GM12878 (cell line): Measurements from ENCODE around the gene RUNX3. TPM values are rescaled to one million over a fixed set of nuclear protein-coding genes. Genes with fewer than 3 reads are reported as not detected.

Experiments
- ATAC-seq: fragments of 200-7000 bp; cut with Tn5 transposase; 3 replicates; pipeline ENCODE4 v1.9.1; 2020; ENCODE audit warnings: mild to moderate bottlenecking, moderate library complexity
- BruUV-seq: library from RNA; stranded (reverse); fragments of 400-500 nt; replicated peaks from 2 replicates; lab custom pipeline; 2021; lab: Mats Ljungman, UMichigan
- CTCF ChIA-PET: fragments of 300-600 bp; sonication (Branson Sonifier 250); formaldehyde crosslinking; extraction: SDS; loops from one replicate; lab custom pipeline; 2021; ENCODE audit warnings: inconsistent platforms; lab: Yijun Ruan, JAX
- POLR2A ChIA-PET: fragments of 350-600 bp; formaldehyde crosslinking; extraction: SDS; loops from one replicate; lab custom pipeline; 2021; ENCODE audit warnings: inconsistent platforms; lab: Charles Lee
- RAD21 ChIA-PET: fragments of 300-600 bp; sonication (Branson Sonifier 250); formaldehyde crosslinking; loops from one replicate; lab custom pipeline; 2023; ENCODE audit warnings: antibody characterized with exemption; ENCODE audit not compliant: unreplicated experiment; lab: Charles Lee
- SMC1A ChIA-PET: fragments of 300-600 bp; sonication (Branson Sonifier 250); formaldehyde crosslinking; loops from one replicate; lab custom pipeline; 2023; ENCODE audit not compliant: unreplicated experiment, uncharacterized antibody; lab: Charles Lee
- DNase-seq: peaks from one replicate; pipeline ENCODE4 v3.0.0-alpha.2; 2011; ENCODE audit warnings: low read depth, low spot score
- FAIRE-seq: peaks from 3 replicates; lab custom pipeline; 2011; peaks lifted over from hg19 to GRCh38; lab: Jason Lieb, UNC
- H2AFZ ChIP-seq: 2 replicates; pipeline ENCODE4 v1.6.0; 2011; ENCODE audit warnings: low read depth, low read length, control low read depth; ENCODE audit not compliant: control insufficient read depth
- H3K27ac ChIP-seq: 2 replicates; pipeline ENCODE4 v1.5.1; 2011; ENCODE audit warnings: control low read depth; ENCODE audit not compliant: control insufficient read depth, insufficient read depth
- H3K27me3 ChIP-seq, 2 experiments: replicated peaks in 1 of 2; 2 replicates each; pipeline versions ENCODE4 v1.6.0 to v1.6.1; 2011; ENCODE audit warnings: low read length in 1 of 2; ENCODE audit not compliant: control insufficient read depth in 2 of 2, insufficient read depth in 2 of 2
- H3K36me3 ChIP-seq, 2 experiments: 2 replicates each; pipeline ENCODE4 v1.5.1; 2011; ENCODE audit warnings: low read length in 1 of 2; ENCODE audit not compliant: control insufficient read depth in 2 of 2, insufficient read depth in 2 of 2
- H3K4me1 ChIP-seq: 2 replicates; pipeline ENCODE4 v1.6.1; 2011; ENCODE audit warnings: mild to moderate bottlenecking, low read length, moderate library complexity, mixed read lengths; ENCODE audit not compliant: control insufficient read depth, insufficient read depth
- H3K4me2 ChIP-seq: 2 replicates; pipeline ENCODE4 v1.6.0; 2011; ENCODE audit warnings: control low read depth; ENCODE audit not compliant: control insufficient read depth, insufficient read depth
- H3K4me3 ChIP-seq: fragments of 200-600 bp; sonication (generic); 2 replicates; pipeline ENCODE4 v1.5.1; 2016
- H3K79me2 ChIP-seq: 2 replicates; pipeline ENCODE4 v1.6.0; 2011; ENCODE audit warnings: low read length; ENCODE audit not compliant: control insufficient read depth, insufficient read depth
- H3K9ac ChIP-seq: 2 replicates; pipeline ENCODE4 v1.8.0; 2011; ENCODE audit warnings: low read length, control low read depth, mixed read lengths; ENCODE audit not compliant: control insufficient read depth, insufficient read depth
- H3K9me3 ChIP-seq: replicated peaks from 3 replicates; pipeline ENCODE4 v1.5.1; 2011; ENCODE audit warnings: mild to moderate bottlenecking, low read length; ENCODE audit not compliant: control insufficient read depth, insufficient read depth
- H4K20me1 ChIP-seq: 2 replicates; pipeline ENCODE4 v1.6.0; 2011; ENCODE audit not compliant: control insufficient read depth, insufficient read depth
- BACH1 ChIP-seq: fragments of 450-650 bp; IDR thresholded peaks from 2 replicates; pipeline ENCODE4 v1.6.1; 2017; ENCODE audit warnings: mild to moderate bottlenecking, borderline replicate concordance
- EED ChIP-seq: sonication (generic); IDR thresholded peaks from 2 replicates; pipeline ENCODE4 v1.6.1; 2016; ENCODE audit warnings: antibody characterized with exemption, low read depth
- ETV6 ChIP-seq, 2 experiments: fragments of 450-650 bp in 1 of 2; IDR thresholded peaks in 1 of 2; conservative IDR thresholded peaks in 1 of 2; 2 replicates each; pipeline ENCODE4 v1.6.1; 2014; ENCODE audit warnings: antibody characterized with exemption in 1 of 2, borderline replicate concordance in 1 of 2, low read depth in 1 of 2, mild to moderate bottlenecking in 1 of 2, moderate library complexity in 1 of 2
- POLR2AphosphoS5 ChIP-seq: IDR thresholded peaks from 2 replicates; pipeline ENCODE4 v1.6.1; 2011; ENCODE audit warnings: mild to moderate bottlenecking, low read length, inconsistent platforms
- RAD51 ChIP-seq: fragments of 450-650 bp; IDR thresholded peaks from 2 replicates; pipeline ENCODE4 v1.6.1; 2016; ENCODE audit warnings: moderate library complexity, mild to moderate bottlenecking, inconsistent platforms
- SMC3 ChIP-seq: IDR thresholded peaks from 2 replicates; pipeline ENCODE4 v1.6.1; 2011; ENCODE audit warnings: low read length, improper control_type of control experiment, borderline replicate concordance
- ZNF274 ChIP-seq: IDR thresholded peaks from one replicate; pipeline ENCODE4 v1.8.0; 2011; ENCODE audit not compliant: insufficient read length, insufficient read depth
- WGBS: methylation state at CpG from one replicate; pipeline ENCODE4 v1.1.6; 2016; ENCODE audit warnings: low lambda C conversion rate; ENCODE audit not compliant: insufficient replicate concordance, insufficient coverage; ENCODE audit errors: missing lambda C conversion rate; 5-methylcytosine and 5-hydroxymethylcytosine counted together
- in situ Hi-C: fragments of 300-500 bp; cut with MboI; formaldehyde crosslinking; loops from 9 replicates; pipeline ENCODE4 v1.14.3; 2018; ENCODE audit warnings: mixed read lengths
- intact Hi-C: fragments of 100-400 bp; cut with micrococcal nuclease; formaldehyde crosslinking; loops from one replicate; pipeline ENCODE4 v1.14.2; 2022; ENCODE audit not compliant: unreplicated experiment
- polyA plus RNA-seq, 11 experiments: library from polyadenylated mRNA; depleted of rRNA in 4 of 11; unstranded in 6 of 11; stranded (reverse) in 5 of 11; fragments of >200 nt; fragmentation: Nextera tagmentation in 4 of 11; fragmentation: Illumina TruSeq in 1 of 11; extraction: Ambion mirVana in 4 of 11; extraction: Trizol in 1 of 11; gene quantifications; 1 replicate in 1 of 11; 2 replicates in 10 of 11; pipeline versions ENCODE4 v1.2.1 to v1.2.3, GENCODE V29; 2011 to 2016; ENCODE audit warnings: inconsistent platforms in 2 of 11, missing spikeins in 2 of 11, low read depth in 1 of 11
- total RNA-seq, 4 experiments: library from RNA; depleted of rRNA in 3 of 4; stranded (reverse); fragments of >200 nt in 3 of 4; fragmentation: Illumina TruSeq in 1 of 4; extraction: Trizol in 1 of 4; gene quantifications; 2 replicates each; pipeline versions ENCODE4 v1.2.1 to v1.2.3, GENCODE V29; 2013 to 2021
- TF ChIP-seq, protein P1 (sequence below): fragments of 450-650 bp; IDR thresholded peaks from 2 replicates; pipeline ENCODE4 v1.6.1; 2016; ENCODE audit warnings: mild to moderate bottlenecking

Gene RUNX3
- total and polyA plus RNA-seq, 10 of the 15 experiments (the other 5 are each of a cell fraction or from before 2014, with no cell fraction given): 19.0 to 151 (median 31.4) TPM

DNA sequence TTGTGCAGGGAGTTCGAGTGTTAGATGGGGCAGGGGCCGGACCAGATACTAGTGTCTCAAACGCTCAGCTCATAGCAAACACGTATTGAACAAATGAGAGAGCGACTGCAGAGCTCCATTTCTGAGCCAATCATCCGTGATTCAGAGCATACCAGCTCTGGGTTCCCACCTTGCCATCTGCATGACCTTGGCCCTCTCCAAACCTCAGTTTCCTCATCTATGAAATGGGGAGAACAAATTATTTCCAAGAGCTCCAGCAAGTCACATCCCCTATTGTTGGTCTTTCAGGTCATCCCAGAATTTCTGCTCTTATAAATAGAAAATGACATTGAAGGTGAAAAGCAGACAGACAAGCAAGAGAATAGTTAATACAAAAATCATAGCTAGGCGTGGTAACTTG, 10.2 kb upstream of the RUNX3 start:
- DNase-seq: no peak
- Histone ChIP-seq H3K79me2 (peaks cover 94% of the 10 kb centered on the region), H3K27ac (no peak overlapping the region), H3K4me1 (peaks cover 30% of the 10 kb centered on the region), H3K4me2 (no peak overlapping the region), H3K27me3 (no peaks in the 10 kb centered on the region), H3K9ac (no peak overlapping the region), H3K4me3 (no peak overlapping the region), H2AFZ (no peak overlapping the region)
- RAD21 ChIA-PET: interaction anchor here (0.6 to 1.8 kb wide), 6 partner anchors 10 to 106 kb away, joined by 3 to 8 read pairs (median 3); partner anchors contain the start of gene RUNX3
- 85% methylated on average over 7 of the region's 7 CpGs for WGBS
- BruUV-seq: no TSS peak
- FAIRE-seq: no peak
- in situ Hi-C loops: no loop called here
- ATAC-seq: no peak
- TF ChIP-seq POLR2AphosphoS5 (0 out of 2 replicates have a peak, but pooled peaks have one; percentile 19), ETV6 (conservative IDR thresholded peaks at IDR 0.05 in 1 of 2, IDR thresholded peaks at IDR 0.05 in 1 of 2; ENCODE audit: borderline replicate concordance in 1 of 2, low read depth in 1 of 2) (no peak)
- TF ChIP-seq, all 136 proteins: peak for 1
- ChIA-PET CTCF (interaction anchor here (1.0 to 2.2 kb wide), 5 partner anchors 8 to 159 kb away, joined by 3 to 7 read pairs (median 4); partner anchors contain the start of gene RUNX3), SMC1A (interaction anchor here (1.0 to 23.9 kb wide), 4 partner anchors 10 to 159 kb away, joined by 3 to 391 read pairs (median 9); partner anchors contain the start of gene RUNX3), POLR2A (interaction anchor here (0.8 to 2.5 kb wide), 5 partner anchors 9 to 13 kb away, joined by 3 to 9 read pairs (median 4); partner anchors contain the start of gene RUNX3)
- intact Hi-C loops: no loop called here
- H3K36me3 ChIP-seq: peaks cover 34 to 53% of the 10 kb centered on the region in 2 experiments
- H3K9me3 ChIP-seq: no peaks in the 10 kb centered on the region
- peaks cover 10% of the 10 kb centered on the region for H4K20me1 ChIP-seq

DNA sequence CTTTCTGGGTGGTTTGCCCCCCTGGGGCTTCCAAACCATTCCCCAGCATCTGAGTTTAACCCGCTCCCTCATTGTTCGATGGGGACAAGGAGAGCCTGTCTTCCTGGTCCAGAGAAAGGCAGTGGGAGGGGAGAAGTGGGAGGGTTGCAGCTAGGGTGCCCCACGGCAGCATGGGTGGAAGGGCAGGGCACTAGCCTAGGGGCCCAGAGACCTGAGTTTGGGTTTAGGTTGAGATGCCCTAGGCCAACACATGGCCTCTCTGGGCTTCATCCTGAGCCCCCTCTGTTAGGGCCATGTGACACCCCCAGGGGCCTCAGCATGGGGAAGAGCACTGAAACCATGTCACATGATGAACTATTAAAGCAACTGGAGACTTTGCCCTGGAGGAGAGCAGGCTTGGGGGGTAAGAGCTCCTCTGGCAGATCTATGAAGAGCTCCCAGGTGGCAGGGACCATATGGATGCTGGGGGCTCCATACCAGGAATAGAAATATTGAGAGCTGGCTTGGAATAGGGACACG, 9.7 kb upstream of the RUNX3 start:
- no peak for ATAC-seq
- DNase-seq: no peak

More for the DNA sequence above, 9.7 kb upstream of the RUNX3 start:
- Histone ChIP-seq H3K27me3 (no peaks in the 10 kb centered on the region), H3K4me1 (peaks cover 35% of the 10 kb centered on the region), H3K4me3 (no peak overlapping the region), H2AFZ (no peak overlapping the region), H3K79me2 (peaks cover 96% of the 10 kb centered on the region), H3K9me3 (no peaks in the 10 kb centered on the region), H3K9ac (no peak overlapping the region), H3K27ac (no peak overlapping the region), H4K20me1 (peaks cover 10% of the 10 kb centered on the region), H3K4me2 (no peak overlapping the region), H3K36me3 (peaks cover 33 to 55% of the 10 kb centered on the region in 2 experiments)
- intact Hi-C loops: no loop called here
- no TSS peak for BruUV-seq
- no peak for FAIRE-seq
- in situ Hi-C loops: no loop called here
- ChIA-PET RAD21 (interaction anchor here (1.1 to 1.8 kb wide), 3 partner anchors 12 to 17 kb away, joined by 3 to 8 read pairs (median 6); no protein-coding TSS in a partner anchor), SMC1A (interaction anchor here (1.0 to 23.9 kb wide), 4 partner anchors 9 to 160 kb away, joined by 3 to 391 read pairs (median 9); partner anchors contain the start of gene RUNX3), POLR2A (interaction anchor here (0.6 to 2.5 kb wide), 6 partner anchors 9 to 59 kb away, joined by 3 to 9 read pairs (median 6); partner anchors contain the start of gene RUNX3), CTCF (interaction anchor here (1.0 to 2.2 kb wide), 6 partner anchors 7 to 159 kb away, joined by 3 to 7 read pairs (median 4); partner anchors contain the start of gene RUNX3)
- WGBS: 87% methylated on average over 4 of the region's 4 CpGs
- TF ChIP-seq ZNF274 (no peak), EED (no peak), RAD51 (peak; percentile 56; the same call in 1 of the 2 replicates), SMC3 (no peak), BACH1 (no peak)
- TF ChIP-seq, protein P1, sequence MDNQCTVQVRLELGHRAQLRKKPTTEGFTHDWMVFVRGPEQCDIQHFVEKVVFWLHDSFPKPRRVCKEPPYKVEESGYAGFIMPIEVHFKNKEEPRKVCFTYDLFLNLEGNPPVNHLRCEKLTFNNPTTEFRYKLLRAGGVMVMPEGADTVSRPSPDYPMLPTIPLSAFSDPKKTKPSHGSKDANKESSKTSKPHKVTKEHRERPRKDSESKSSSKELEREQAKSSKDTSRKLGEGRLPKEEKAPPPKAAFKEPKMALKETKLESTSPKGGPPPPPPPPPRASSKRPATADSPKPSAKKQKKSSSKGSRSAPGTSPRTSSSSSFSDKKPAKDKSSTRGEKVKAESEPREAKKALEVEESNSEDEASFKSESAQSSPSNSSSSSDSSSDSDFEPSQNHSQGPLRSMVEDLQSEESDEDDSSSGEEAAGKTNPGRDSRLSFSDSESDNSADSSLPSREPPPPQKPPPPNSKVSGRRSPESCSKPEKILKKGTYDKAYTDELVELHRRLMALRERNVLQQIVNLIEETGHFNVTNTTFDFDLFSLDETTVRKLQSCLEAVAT: no peak
